Measurements from ENCODE around the gene IGFBP2.

GRCh38 chr2:216626168-216626874 lies 6.9 kb upstream of the IGFBP2 start:
- TF ChIP-seq CTCF (IDR thresholded peaks at IDR 0.05) = no peak
- no peak for TF ChIP-seq SIN3A (IDR thresholded peaks at IDR 0.05; ENCODE audit: borderline replicate concordance, insufficient read depth, low read depth, low read length)
- no peak for TF ChIP-seq POLR2AphosphoS5 (IDR thresholded peaks at IDR 0.05; ENCODE audit: low read depth, low read length)
- no peak for TF ChIP-seq REST (IDR thresholded peaks at IDR 0.05; ENCODE audit: insufficient read depth in 1 of 2, low read depth in 2 of 2, low read length in 1 of 2)
